ENCODE data around the gene C1D.
"Not testable (repeated sequence)": the region's sequence is repeated elsewhere in the genome, so short reads cannot be mapped to it uniquely, and the experiment has no call there.

Gene C1D

DNA sequence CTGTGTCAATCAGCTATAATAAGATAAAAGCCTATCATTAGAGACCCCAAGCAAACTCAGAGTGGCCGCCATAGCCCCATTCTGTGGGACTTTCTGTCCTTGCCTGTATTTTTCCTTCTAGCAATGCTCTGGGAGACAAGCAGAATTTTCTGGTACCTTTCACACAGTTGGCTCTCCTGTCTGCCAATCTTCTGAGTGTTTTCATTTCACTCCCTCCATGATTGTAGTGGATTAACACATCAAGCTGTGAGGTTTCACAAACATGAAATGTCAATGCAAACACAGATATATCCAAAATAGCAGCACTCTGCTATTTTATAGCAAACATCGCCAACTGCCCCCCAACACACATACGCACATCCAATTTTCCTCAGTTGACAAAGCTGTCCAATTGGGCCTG, 64.9 kb downstream of the C1D start:
- DNase-seq = no peak

DNA sequence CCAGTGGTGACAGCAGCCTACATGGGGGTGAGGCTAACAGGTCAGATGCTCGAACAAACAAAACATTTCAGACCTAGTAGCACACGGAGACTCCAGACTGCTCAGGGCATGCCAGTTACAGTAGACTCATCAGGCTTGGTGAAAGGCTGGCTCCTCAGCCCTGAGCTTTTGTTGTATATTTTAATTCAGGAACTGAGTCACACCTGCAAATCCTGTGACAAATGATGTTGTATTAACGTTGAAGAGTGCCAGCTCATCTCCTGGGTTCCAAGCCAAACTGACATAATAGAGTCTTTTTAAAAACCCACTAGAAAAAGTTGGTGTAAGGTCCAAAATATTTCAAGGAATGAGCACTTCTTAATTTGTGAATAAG, 65.3 kb downstream of the C1D start:
- no peak for DNase-seq

DNA sequence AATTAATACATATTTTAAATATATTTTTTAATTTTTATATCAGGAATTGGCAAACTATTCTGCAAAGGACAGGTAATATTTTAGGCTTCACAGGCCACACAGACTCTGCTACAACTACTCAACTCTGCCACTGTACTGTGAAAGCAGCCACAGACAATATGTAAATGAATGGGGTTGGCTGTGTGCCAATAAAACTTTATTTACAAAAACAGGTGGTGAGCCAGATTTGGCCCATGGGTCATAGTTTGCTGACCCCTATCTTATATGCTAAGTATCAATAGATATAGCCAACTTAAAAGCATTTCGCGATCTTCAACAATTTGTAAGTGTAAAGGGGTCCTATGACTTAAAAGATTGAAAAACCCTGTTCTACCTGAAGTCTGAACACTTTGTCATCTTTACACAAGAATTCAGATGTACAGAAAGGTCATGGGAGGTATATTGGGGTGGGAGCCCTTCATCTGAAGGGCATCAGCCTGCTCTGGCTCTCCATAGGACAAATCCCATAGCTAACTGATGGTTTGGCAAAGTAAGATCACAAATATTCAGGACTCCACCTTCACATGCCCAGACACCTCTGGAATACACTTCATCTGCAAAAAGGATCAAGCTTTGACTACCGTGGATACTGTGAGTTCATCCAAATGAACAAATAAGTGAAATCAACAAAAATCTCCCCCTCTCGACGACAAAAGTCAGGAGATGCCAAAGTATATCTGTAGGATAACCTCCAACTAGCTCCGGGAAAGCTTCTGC, 65.9 kb downstream of the C1D start:
- no peak for DNase-seq

DNA sequence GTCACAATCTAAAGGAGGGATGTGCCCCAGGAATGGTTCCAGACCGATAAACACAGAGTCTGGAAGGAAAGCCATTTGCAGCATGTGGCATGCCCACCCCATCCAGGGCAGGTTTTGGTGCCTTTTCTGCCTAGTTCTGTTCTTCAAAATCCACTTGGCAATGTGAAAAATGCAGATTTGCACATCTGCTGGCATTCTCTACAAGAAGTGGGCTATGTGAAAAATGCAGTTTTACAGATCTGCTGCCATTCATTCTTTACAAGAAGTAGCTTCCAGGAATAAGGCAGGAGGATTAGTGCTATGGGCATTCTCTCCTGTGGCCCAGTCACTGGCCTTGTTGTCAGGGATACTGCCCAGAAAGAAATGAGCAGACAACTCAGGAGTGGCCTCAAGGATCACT, 68.1 kb downstream of the C1D start:
- DNase-seq = no peak

DNA sequence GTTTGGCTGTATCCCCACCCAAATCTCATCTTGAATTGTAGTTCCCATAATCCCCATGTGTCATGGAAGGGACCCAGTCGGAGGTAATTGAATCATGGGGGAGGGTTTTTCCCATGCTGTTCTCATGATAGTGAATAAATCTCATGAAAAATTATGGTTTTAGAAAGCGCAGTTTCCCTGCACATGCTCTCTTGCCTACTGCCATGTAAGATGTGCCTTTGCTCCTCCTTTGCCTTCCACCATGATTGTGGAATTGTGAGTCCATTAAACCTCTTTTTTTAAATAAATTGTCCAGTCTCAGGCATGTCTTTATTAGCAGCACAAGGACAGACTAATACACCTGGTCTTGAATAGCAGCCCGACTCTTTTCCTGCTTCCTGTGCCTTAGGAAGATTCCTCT, 68.7 kb downstream of the C1D start:
- DNase-seq = not testable (repeated sequence)

DNA sequence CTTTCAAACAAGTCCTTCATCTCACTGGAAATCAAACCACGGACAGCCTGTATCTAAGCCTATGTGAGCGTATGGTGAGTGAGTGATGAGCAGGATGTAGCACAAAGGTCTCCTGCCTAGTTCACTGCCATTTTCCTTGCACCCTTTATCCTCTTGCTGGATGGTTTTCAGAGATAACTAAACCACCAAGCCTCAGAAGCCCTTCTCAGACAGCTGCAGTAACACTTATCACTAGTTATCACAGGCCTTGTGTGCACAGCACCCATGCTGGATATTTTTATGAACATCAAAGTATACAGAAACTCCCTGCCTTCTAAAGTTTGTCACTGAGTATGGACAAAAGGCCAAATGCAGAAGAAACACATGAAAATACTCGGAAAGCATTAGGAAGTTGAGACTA, 69.5 kb downstream of the C1D start:
- no peak for DNase-seq

DNA sequence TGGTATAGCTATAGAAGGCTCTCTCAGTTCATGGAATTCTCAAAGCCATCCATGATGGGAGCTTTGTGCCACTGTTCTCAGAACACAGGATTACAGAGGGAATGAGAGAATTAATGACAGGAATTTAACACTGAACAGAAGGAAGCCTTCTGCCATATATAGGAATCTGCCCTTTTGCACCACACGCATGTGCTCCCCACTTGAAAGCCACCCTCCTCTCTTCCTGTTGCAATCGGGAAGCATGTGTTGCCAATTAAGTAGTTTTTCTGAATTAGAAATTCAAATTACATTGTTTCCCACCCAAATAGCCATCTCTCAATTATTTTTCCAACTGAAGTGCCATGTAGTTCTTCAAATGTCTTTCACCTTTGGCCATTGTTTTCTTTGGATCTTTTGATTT, 71.3 kb downstream of the C1D start:
- no peak for DNase-seq
